Mesothelial cell of epicardium (in vitro differentiated cells): Measurements from ENCODE around the gene MORN3. TPM values are rescaled to one million over a fixed set of nuclear protein-coding genes. Genes with fewer than 3 reads are reported as not detected.
A peak's percentile ranks its signal among the peaks of the same experiment; 100 is the strongest.
"Not testable (repeated sequence)": the region's sequence is repeated elsewhere in the genome, so short reads cannot be mapped to it uniquely, and the experiment has no call there.

Experiments used
- DNase-seq, 2 experiments: peaks; one replicate each; pipeline ENCODE4 v3.0.0; 2021; ENCODE audit warnings: low spot score in 2 of 2; ENCODE audit not compliant: unreplicated experiment in 2 of 2
- H3K27ac Mint-ChIP-seq: 2 replicates; pipeline ENCODE4 v1.8.0; 2021; ENCODE audit warnings: mixed read lengths
- H3K27me3 Mint-ChIP-seq: 2 replicates; pipeline ENCODE4 v1.8.0; 2021; ENCODE audit warnings: low read depth, mixed read lengths
- H3K36me3 Mint-ChIP-seq: 2 replicates; pipeline ENCODE4 v1.8.0; 2021; ENCODE audit warnings: mixed read lengths
- H3K4me1 Mint-ChIP-seq: 2 replicates; pipeline ENCODE4 v1.8.0; 2021; ENCODE audit warnings: mixed read lengths
- H3K4me3 Mint-ChIP-seq: 2 replicates; pipeline ENCODE4 v1.8.0; 2021; ENCODE audit warnings: mild to moderate bottlenecking, moderate library complexity, mixed read lengths
- H3K9me3 Mint-ChIP-seq: 2 replicates; pipeline ENCODE4 v1.8.0; 2021; ENCODE audit warnings: mixed read lengths
- CTCF ChIP-seq: fragments of 200-600 bp; sonication (generic); IDR thresholded peaks from one replicate; pipeline ENCODE4 v1.5.0; 2021; ENCODE audit warnings: antibody characterized with exemption; ENCODE audit not compliant: unreplicated experiment
- total RNA-seq: library from RNA; stranded (reverse); gene quantifications from 3 replicates; pipeline ENCODE4 v1.2.1, GENCODE V29; 2021

The MORN3 gene
- total RNA-seq, 1 donor from 2014 or later, result 0.69 TPM

GRCh38 chr12:121693155-121693687 lies 23.8 kb upstream of the MORN3 start:
- no peaks in the 10 kb centered on the region for H3K4me1 Mint-ChIP-seq
- TF ChIP-seq CTCF, result no peak
- H3K27me3 Mint-ChIP-seq, result peaks cover 2% of the 10 kb centered on the region
- no peak overlapping the region for H3K27ac Mint-ChIP-seq
- no peaks in the 10 kb centered on the region for H3K36me3 Mint-ChIP-seq
- no peaks in the 10 kb centered on the region for H3K9me3 Mint-ChIP-seq
- no peak overlapping the region for H3K4me3 Mint-ChIP-seq
- DNase-seq, result no peak

GRCh38 chr12:121692744-121693143 lies 23.3 kb upstream of the MORN3 start:
- H3K36me3 Mint-ChIP-seq, H3K27me3 Mint-ChIP-seq, H3K4me1 Mint-ChIP-seq, H3K9me3 Mint-ChIP-seq, H3K4me3 Mint-ChIP-seq, H3K27ac Mint-ChIP-seq, DNase-seq: not testable (repeated sequence)

- Mint-ChIP-seq H3K27me3 (peaks cover 2% of the 10 kb centered on the region), H3K36me3 (no peaks in the 10 kb centered on the region), H3K4me1 (peaks cover 2% of the 10 kb centered on the region), H3K4me3 (no peak overlapping the region), H3K9me3 (no peaks in the 10 kb centered on the region), H3K27ac (peak overlapping the region; percentile 3)
- TF ChIP-seq CTCF, result no peak
- no peak for DNase-seq
Measured at GRCh38 chr12:121689430-121689829, 20.0 kb upstream of the MORN3 start.

- Mint-ChIP-seq H3K4me3 (no peak overlapping the region), H3K36me3 (no peaks in the 10 kb centered on the region), H3K9me3 (no peaks in the 10 kb centered on the region), H3K27ac (peak overlapping the region; percentile 3), H3K27me3 (peaks cover 2% of the 10 kb centered on the region), H3K4me1 (peaks cover 2% of the 10 kb centered on the region)
- no peak for TF ChIP-seq CTCF
- DNase-seq, result no peak
Measured at GRCh38 chr12:121688966-121689365, 19.5 kb upstream of the MORN3 start.

GRCh38 chr12:121679661-121680197 lies 10.3 kb upstream of the MORN3 start:
- DNase-seq, H3K27me3 Mint-ChIP-seq, H3K9me3 Mint-ChIP-seq, H3K27ac Mint-ChIP-seq, H3K36me3 Mint-ChIP-seq, H3K4me3 Mint-ChIP-seq: not testable (repeated sequence)
- peaks cover 13% of the 10 kb centered on the region for H3K4me1 Mint-ChIP-seq

- H3K27me3 Mint-ChIP-seq, result no peaks in the 10 kb centered on the region
Measured at GRCh38 chr12:121678716-121679300, 9.4 kb upstream of the MORN3 start.

More at GRCh38 chr12:121678716-121679300, 9.4 kb upstream of the MORN3 start:
- no peak for TF ChIP-seq CTCF
- Mint-ChIP-seq H3K36me3 (no peaks in the 10 kb centered on the region), H3K4me3 (no peak overlapping the region), H3K4me1 (peaks cover 13% of the 10 kb centered on the region), H3K9me3 (no peaks in the 10 kb centered on the region), H3K27ac (peak overlapping the region; percentile 57)
- no peak for DNase-seq
